Neural crest cell (in vitro differentiated cells): Measurements from ENCODE around the gene CRIP3. TPM values are rescaled to one million over a fixed set of nuclear protein-coding genes. Genes with fewer than 3 reads are reported as not detected.

Experiments
- DNase-seq: peaks from one replicate; pipeline ENCODE4 v3.0.0; 2021; ENCODE audit warnings: low read depth, mixed read lengths, low spot score
- H3K27ac Mint-ChIP-seq: one replicate; pipeline ENCODE4 v1.8.0; 2021; ENCODE audit warnings: mild to moderate bottlenecking, mixed read lengths; ENCODE audit not compliant: unreplicated experiment
- H3K27me3 Mint-ChIP-seq: 2 replicates; pipeline ENCODE4 v1.8.0; 2021; ENCODE audit warnings: low read depth, mild to moderate bottlenecking, mixed read lengths
- H3K36me3 Mint-ChIP-seq: 2 replicates; pipeline ENCODE4 v1.8.0; 2021; ENCODE audit warnings: low read depth, mild to moderate bottlenecking, mixed read lengths
- H3K4me1 Mint-ChIP-seq: 2 replicates; pipeline ENCODE4 v1.8.0; 2021; ENCODE audit warnings: mixed read lengths
- H3K4me3 Mint-ChIP-seq: one replicate; pipeline ENCODE4 v1.8.0; 2021; ENCODE audit warnings: mild to moderate bottlenecking, mixed read lengths
- H3K9me3 Mint-ChIP-seq: 2 replicates; pipeline ENCODE4 v1.8.0; 2021; ENCODE audit warnings: mixed read lengths
- CTCF ChIP-seq: fragments of 200-600 bp; sonication (generic); conservative IDR thresholded peaks from 2 replicates; pipeline ENCODE4 v1.5.0; 2021; ENCODE audit warnings: antibody characterized with exemption, mild to moderate bottlenecking
- total RNA-seq: library from RNA; stranded (reverse); gene quantifications from 2 replicates; pipeline ENCODE4 v1.2.1, GENCODE V29; 2021

Gene CRIP3
- total RNA-seq, 1 donor from 2014 or later: 2.0 TPM

GRCh38 chr6:43257367-43258145 lies 51.1 kb downstream of the CRIP3 start:
- H3K36me3 Mint-ChIP-seq: no peaks in the 10 kb centered on the region
- no peaks in the 10 kb centered on the region for H3K27me3 Mint-ChIP-seq
- no peaks in the 10 kb centered on the region for H3K9me3 Mint-ChIP-seq
- DNase-seq: no peak
- H3K27ac Mint-ChIP-seq: no peak overlapping the region
- no peak overlapping the region for H3K4me3 Mint-ChIP-seq
- TF ChIP-seq CTCF: no peak
- no peaks in the 10 kb centered on the region for H3K4me1 Mint-ChIP-seq

GRCh38 chr6:43256670-43257366 lies 51.8 kb downstream of the CRIP3 start:
- Mint-ChIP-seq H3K36me3 (no peaks in the 10 kb centered on the region), H3K4me1 (peaks cover 2% of the 10 kb centered on the region), H3K4me3 (no peak overlapping the region), H3K9me3 (no peaks in the 10 kb centered on the region), H3K27me3 (peaks cover 2% of the 10 kb centered on the region), H3K27ac (no peak overlapping the region)
- no peak for DNase-seq
- no peak for TF ChIP-seq CTCF

Other genes with a start within 250 kb of the CRIP3 start
- gene MRPL2, start 249.4 kb downstream of the CRIP3 start, total RNA-seq: 45.7 and 56.8 TPM in 2 replicates
- 16.7 and 20.3 TPM in 2 replicates for gene KLC4, start 249.2 kb downstream of the CRIP3 start, total RNA-seq
- gene PTK7, start 232.5 kb downstream of the CRIP3 start, total RNA-seq: 101 and 106 TPM in 2 replicates
- 37.5 and 37.8 TPM in 2 replicates for gene SRF, start 137.6 kb downstream of the CRIP3 start, total RNA-seq
- 37.2 and 37.5 TPM in 2 replicates for gene CUL9, start 126.6 kb downstream of the CRIP3 start, total RNA-seq
- 50.3 and 55.1 TPM in 2 replicates for gene DNPH1, start 79.3 kb downstream of the CRIP3 start, total RNA-seq
- 5.1 and 5.4 TPM in 2 replicates for gene TTBK1, start 65.3 kb downstream of the CRIP3 start, total RNA-seq
- gene SLC22A7, start 10.6 kb downstream of the CRIP3 start, total RNA-seq: 0.37 TPM in 1 of 2 replicates, not detected in the other
- gene ZNF318, start 60.8 kb upstream of the CRIP3 start, total RNA-seq: 26.2 and 26.6 TPM in 2 replicates
- gene ABCC10, start 118.7 kb upstream of the CRIP3 start, total RNA-seq: 34.1 and 35.2 TPM in 2 replicates
- 1.5 and 1.6 TPM in 2 replicates for gene DLK2, start 146.7 kb upstream of the CRIP3 start, total RNA-seq
- 47.3 and 52.1 TPM in 2 replicates for gene TJAP1, start 168.7 kb upstream of the CRIP3 start, total RNA-seq
- 2.1 and 2.7 TPM in 2 replicates for gene LRRC73, start 201.5 kb upstream of the CRIP3 start, total RNA-seq
- 85.7 and 93.0 TPM in 2 replicates for gene YIPF3, start 208.1 kb upstream of the CRIP3 start, total RNA-seq
- 45.8 and 60.8 TPM in 2 replicates for gene POLR1C, start 208.3 kb upstream of the CRIP3 start, total RNA-seq